Measurements from ENCODE around the gene ARHGAP23.
"Not testable (repeated sequence)": the region's sequence is repeated elsewhere in the genome, so short reads cannot be mapped to it uniquely, and the experiment has no call there.

ARHGAP23 gene

DNA sequence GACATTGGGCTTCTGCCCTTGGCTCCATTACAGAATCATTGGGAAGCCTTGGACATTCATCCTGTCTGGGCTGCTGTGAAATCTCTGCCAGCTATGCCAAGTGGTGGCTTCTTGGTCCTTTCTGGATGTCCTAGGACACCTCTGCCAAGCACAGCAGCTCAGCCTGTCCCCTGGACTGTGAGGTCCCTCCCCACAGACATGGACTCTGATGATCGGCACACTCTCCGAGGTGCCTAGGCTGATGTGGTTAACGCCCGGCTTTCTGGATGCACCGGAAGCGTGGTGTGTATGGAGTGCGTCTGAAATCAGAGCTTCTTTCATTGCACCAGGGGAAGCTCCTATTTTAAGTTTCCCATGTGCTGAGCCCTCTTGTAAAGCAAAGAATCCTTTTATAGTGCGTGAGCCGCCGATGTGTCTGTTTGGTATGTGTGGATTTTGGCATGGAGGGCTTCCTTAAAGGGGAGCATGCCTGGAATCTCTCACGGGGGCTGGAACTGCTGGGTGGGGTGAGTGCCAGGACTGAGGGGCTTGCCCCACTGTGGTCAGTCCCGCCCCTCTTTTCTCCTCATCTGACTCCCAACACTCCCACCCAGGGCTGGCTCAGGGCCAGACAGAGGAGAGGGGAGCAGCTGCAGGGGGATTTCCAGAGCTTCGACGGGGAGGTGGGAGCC lies 7.0 kb upstream of the ARHGAP23 start:
- no peak for DNase-seq

DNA sequence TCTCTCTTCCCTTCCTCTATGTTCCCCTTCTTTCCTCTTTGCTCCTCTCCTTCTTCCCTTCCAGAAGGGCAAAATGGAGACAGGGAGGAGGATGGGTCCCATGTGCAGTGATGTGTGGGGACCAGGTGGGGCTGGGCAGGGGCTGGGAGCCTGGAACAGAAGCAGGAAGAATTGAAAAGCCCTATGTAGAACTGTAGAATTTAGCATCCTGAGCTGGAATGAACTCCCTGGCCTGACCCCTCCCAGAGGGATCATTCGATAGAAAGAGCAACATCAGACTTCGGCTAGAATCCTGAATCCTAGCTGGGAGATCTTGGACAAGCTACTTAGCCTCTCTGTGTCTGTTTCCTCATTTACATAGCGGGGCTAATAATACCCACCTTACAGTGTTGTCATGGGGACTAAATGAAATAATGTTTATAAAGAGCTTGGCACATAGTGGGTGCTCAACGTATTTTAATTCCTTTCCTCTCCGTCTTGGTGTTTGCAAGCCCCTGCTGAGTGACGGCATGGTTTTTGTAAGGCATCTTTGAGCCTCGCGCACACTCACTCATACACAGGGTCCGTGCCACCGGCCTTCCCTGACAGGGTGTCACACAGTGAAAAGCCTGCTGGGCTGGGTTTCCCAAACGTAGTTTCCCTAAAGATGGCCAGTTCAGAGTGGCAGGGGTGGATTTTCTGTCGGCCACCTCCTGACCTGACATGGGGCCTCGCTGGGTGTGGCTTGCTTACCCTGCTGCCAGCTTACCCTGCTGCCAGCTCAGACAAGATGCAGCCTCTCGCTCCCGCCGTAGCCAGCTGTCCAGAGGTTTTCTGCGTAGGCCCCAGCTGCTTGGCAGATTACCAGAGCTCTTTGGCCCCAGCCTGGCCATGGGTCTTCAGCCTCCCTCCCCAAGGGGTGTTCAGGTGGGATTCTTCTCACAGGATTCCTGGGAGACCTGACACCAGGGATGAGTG lies 6.1 kb upstream of the ARHGAP23 start:
- DNase-seq = no peak

DNA sequence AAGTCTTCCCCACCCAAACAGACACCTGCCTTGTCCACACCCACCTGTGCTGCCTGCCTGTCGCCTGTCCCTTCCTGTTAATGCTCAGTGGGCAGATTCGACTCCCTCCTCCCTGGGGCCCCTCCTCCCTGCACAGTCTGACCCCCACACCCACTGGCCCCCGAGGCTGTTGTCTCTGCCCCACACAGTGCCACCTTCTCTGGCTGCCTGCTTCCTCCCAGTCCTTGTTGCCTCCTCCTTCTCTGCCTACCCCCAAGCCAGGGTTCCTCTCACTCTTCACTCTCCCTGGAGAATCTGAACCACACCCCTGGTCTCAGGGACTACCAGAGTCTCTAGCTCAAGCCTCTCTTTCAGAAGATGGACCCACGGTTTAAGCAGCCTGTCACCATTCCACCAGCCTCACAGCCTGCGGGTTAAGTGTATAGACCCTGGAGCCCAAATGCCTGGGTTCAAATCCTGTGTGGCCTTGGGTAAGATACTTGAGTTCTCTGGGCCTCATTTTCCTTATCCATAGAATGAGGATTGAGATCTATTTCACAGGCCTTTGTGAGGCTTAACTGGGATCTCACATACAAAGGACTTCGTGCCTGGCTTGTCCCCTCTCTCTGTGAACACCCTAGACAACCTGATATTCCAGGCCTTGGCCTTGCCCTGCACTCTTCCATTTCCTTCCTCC lies 3.8 kb upstream of the ARHGAP23 start:
- no peak for DNase-seq

DNA sequence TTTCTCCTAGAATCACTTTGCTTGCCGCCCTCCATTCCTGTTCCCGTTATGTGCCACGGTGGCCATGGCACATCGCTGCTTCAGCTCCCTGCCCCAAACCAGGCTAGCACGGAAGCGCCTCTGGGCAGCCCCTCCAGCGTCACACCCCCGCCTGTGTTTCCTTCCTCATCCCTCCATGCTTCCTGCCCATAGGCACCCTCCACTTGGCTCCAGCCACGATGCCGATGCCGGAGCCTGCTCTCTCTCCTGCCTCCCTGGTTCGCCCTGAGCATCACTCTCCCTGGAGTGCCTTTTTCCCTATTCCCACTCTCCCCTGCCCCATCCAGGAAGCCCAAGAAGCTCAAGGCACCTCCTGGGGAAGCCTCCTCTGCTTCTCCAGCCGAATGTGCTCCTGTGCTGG lies 3.2 kb upstream of the ARHGAP23 start:
- DNase-seq = no peak

DNA sequence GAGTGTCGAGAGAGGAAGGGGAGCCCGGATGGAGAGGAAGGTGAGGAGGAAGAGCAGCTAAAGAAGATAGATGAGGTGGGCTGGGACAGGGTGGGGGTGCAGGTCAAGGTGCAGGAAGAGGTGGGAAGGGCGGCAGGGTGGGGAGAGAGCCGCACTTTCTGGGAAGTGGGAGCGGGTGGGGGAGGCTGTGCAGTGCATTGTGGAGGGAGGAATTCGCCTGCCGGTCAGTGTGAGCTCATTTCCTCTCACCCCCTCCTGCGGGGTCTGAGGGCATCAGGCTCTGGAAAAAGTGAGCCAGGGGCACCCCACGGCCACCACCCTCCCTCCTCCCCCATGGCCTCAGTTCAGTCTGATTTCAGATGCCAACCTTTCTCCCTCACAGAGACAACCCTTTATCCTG lies 2.5 kb upstream of the ARHGAP23 start:
- DNase-seq = no peak

DNA sequence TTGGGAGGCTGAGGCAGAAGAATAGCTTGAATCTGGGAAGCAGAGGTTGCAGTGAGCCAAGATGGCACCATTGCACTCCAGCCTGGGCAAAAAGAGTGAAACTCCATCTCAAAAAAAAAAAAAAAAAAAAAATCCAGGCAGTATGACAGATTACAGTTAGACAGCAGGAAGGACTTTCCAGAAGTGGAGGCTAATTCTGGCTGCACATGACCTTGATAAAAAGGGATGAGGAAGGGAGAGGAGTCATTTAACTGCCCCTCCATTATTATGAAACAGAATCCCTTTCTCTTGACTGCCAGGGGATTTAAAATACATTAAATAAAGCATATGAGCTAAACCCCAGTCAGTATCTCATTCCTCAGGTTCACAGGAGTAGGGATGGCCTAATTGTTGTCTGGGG lies 1.8 kb upstream of the ARHGAP23 start:
- DNase-seq = no peak

GRCh38 chr17:38427160-38427949 lies 909 bp upstream of the ARHGAP23 start:
- no peak for DNase-seq

DNA sequence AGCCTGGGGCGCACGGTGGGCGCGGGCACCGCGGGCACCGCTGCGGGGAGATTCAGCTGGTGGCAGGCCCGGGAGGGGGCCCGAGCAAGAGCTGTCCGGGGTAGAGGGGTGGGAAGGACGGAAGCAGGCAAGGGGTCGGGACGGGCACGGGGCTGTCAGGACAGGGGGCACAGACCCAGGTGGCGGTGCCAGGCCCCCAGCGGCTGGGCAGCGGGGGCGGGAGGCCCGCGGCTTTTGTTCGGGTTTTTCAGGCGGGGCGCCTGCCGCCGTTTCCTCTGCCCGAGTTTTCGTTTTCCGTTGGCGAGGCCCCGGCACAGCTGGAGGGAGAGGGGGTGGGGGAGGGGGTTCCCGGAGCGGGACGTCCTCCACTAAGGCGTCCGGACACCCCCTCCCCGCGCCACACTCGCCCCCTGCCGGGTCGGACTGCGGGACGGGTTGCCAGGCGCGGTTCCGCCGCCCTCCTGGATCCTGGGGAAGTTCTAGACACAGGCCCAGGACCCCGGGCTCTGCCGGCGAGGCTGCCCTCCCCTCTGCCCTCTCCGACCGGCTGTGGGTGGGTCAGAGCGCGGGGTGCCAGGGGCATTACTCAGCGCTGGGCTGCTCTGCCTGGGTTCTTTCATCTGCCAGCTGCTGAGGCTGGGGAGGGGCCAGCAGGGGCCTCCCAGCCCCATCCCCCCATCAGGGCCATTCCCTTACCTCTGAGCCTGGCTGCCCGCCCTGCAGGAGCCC lies 543 bp downstream of the ARHGAP23 start:
- no peak for DNase-seq

- no peak for DNase-seq
Observed at GRCh38 chr17:38429476-38430100, 1.3 kb downstream of the ARHGAP23 start.

- DNase-seq = no peak
Observed at GRCh38 chr17:38430316-38430715, 2.1 kb downstream of the ARHGAP23 start.

DNA sequence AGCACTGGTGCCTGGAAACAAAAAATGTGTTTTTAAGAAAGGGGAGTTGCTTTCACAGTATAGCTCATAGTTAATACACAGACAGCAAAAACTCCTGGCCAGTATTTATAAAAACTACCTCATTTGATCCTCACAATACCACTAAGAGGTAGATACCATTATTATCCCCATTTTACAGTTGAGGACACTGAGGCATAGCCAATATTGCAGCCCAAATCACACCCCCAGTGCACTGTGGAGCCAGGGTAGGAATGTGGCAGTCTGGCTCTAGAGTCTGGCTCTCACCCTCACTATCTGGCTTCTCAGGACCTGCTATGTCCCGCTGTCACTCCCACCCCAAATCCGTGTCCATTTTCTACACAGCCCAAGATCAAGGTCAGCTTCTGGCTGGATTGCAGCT lies 2.6 kb downstream of the ARHGAP23 start:
- DNase-seq = no peak

DNA sequence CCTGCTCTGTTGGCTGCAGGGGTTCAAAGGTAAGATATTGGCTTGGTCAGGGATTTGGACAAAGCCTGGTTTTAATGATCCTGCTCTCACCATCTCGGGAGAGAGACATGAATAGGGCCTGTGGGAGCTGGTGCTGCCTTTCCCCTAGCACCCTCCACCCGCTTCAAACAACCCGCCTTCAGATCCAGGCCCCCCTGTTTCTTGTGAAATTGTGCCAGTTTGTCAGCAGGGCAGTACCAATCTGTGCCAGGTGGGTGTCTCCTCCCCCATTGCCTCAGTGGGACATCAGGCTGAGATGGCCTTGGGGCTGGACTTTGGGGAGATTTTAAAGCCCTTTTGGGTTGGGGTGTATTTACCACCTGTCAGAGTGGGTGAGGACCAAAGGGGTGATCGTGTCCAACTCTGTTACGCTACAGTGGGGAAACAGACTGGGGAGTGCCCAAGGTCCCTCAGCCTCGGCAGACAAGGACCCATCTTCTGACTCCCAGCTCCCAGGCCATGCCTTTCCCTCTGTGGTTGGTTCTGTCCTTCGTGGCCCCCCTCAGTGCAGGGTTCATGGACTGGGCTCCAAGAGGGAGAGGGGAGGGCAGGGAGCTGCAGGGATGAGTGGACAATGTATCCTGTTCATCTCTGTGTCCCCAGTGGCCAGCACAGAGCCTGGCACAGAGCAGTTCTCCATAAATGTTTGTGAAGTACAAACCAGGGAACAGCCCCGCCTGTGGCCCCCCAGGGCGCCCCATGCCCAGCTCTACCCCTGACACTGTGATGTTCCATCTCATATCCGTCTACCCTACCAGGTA lies 3.3 kb downstream of the ARHGAP23 start:
- DNase-seq = no peak

- no peak for DNase-seq
Observed at GRCh38 chr17:38434178-38434665, 6.0 kb downstream of the ARHGAP23 start.

DNA sequence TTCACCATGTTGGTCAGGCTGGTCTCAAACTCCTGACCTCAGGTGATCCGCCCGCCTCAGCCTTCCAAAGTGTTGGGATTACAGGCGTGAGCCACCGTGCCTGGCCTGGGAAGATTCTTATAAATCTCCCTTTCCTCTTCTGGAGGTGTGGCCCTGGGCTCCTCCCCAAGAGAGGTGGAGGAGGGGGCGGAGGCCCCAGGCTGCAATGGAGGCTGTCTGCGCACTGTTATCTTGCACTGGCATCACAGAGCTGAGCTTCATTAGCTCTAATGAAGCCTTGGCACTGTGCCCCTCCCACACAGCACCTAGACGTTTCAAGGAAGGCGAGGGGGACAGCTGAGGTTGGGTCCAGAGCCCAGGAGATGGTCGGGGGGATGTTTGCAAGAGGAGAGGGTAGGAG lies 7.5 kb downstream of the ARHGAP23 start:
- no peak for DNase-seq

- DNase-seq = no peak
Observed at GRCh38 chr17:38436386-38436785, 8.1 kb downstream of the ARHGAP23 start.

DNA sequence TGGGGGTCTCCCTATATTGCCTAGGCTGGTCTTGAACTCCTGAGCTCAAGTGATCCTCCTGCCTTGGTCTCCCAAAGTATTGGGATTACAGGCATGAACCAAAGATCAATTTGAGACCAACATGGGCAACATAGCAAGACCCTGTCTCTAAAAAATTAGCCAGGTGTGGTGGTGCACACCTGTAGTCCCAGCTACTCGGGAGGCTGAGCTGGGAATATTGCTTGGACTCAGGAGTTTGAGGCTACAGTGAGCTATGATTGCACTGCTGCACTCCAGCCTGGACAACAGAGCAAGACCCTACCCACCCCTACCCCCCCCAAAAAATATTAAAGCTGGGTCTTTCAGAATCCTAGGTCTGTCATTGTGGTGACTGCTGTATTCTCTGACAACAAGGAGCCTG lies 9.0 kb downstream of the ARHGAP23 start:
- DNase-seq = not testable (repeated sequence)

DNA sequence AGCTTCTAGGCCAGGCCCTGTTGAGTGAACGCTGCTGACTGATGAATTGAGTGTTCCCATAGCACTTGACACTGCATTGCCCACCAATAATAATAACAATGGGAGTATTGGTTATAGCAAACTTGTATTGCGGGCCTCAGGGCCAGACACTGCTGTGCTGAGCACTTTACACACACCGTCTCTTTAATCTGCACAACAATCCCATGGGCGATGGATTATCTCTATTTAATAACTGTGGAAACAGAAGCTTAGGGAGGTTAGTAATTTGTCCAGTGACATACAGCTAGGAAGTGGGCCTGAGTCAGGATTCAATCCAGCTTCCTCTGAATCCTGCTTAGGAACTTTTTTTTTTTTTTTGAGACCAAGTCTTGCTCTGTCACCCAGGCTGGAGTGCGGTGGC lies 11.2 kb downstream of the ARHGAP23 start:
- no peak for DNase-seq

- peak in 1 of 2 experiments; percentile 29 for DNase-seq
Observed at GRCh38 chr17:38440614-38441397, 12.5 kb downstream of the ARHGAP23 start.

DNA sequence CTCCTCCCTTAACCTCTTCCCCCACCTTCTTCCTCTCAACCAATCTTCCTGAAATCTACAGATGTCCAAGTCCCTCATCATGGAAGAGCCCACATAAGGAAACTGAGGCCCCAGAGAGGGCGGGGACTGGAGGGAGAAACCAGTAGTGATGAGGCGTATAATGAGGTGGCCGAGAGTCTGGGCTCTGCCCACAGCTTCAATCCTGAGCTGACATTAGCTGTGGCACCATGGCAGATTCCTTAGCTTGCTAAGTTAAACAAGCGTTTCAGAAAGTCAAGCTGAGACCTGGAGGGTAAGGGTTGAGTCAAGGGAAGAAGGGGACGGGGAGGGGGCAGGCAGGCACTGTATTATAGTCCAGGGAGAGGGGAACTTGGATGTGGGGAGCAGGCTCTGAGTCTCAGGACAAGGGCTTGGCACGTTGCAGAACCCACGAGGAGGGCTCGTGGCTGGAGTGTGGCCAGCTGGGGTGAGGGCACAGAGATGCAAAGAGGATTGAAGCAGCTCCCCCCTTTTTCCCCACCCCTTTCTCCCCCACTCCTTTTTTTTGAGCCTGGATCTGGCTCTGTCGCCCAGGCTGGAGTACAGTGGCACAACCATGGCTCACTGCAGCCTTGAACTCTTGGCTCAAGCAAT lies 13.3 kb downstream of the ARHGAP23 start:
- no peak for DNase-seq
